ENCODE results near the gene PTTG1.

DNA sequence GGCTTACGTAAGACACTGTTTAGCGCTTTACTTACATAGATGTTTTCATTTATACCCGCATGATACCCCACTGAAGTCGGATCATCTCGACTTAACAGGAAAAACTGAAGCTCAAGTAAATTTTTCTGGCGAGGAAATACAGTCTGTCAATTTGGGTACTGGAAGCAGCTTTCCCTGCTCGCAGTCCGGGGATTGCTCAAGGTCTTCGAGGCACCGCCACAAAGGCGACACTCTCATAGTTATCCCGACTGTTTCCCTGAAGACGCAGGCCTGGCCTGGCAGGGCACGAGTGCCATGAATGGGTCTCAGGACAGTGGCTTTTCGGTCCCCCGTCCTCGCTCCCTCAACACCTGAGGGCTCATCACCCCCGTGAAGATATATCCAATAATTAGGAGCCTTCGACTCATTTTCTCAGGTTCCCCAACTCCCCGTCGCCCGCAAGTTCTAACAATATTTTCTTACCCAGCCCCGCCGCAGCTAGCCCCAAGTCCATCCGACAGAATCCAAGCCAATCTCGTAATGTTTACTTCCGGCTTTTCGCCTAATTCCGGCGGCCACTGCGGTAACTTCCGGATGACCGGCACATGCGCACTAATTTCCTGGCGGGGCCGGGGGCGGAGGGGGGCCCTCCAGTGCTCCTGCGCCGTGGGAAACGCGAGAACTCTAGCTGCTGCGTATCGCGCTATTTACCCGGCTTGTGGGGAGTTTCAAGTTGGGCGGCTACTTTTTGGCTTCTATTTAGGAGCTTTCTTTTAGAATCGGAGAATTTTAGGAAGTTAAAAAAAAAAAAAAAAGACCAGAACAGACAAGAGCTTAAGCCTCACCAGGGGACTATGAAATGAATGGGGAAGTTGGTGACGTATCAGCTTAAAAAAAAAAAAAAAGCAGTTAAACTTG is 2.8 kb upstream of the PTTG1 start, which contains the start of gene SLU7:
- TF ChIP-seq, protein P1, sequence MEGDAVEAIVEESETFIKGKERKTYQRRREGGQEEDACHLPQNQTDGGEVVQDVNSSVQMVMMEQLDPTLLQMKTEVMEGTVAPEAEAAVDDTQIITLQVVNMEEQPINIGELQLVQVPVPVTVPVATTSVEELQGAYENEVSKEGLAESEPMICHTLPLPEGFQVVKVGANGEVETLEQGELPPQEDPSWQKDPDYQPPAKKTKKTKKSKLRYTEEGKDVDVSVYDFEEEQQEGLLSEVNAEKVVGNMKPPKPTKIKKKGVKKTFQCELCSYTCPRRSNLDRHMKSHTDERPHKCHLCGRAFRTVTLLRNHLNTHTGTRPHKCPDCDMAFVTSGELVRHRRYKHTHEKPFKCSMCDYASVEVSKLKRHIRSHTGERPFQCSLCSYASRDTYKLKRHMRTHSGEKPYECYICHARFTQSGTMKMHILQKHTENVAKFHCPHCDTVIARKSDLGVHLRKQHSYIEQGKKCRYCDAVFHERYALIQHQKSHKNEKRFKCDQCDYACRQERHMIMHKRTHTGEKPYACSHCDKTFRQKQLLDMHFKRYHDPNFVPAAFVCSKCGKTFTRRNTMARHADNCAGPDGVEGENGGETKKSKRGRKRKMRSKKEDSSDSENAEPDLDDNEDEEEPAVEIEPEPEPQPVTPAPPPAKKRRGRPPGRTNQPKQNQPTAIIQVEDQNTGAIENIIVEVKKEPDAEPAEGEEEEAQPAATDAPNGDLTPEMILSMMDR (IDR thresholded peaks at IDR 0.05) = no peak
- TF ChIP-seq EZH2 (IDR thresholded peaks at IDR 0.05; ENCODE audit: borderline replicate concordance, insufficient read depth, low read depth, low read length, poor library complexity, severe bottlenecking) = no peak

All from B cell (primary cell).